GM19025 (cell line): ENCODE results near the gene DYNC1H1.

Experiments
- ATAC-seq: cut with Tn5 transposase; IDR thresholded peaks from one replicate; pipeline ENCODE4 v1.9.1; 2021; ENCODE audit warnings: mild to moderate bottlenecking, low read depth, moderate library complexity; ENCODE audit not compliant: unreplicated experiment

DYNC1H1 gene

GRCh38 chr14:101986953-101987352 is 22.6 kb downstream of the DYNC1H1 start:
- ATAC-seq: no peak

DNA sequence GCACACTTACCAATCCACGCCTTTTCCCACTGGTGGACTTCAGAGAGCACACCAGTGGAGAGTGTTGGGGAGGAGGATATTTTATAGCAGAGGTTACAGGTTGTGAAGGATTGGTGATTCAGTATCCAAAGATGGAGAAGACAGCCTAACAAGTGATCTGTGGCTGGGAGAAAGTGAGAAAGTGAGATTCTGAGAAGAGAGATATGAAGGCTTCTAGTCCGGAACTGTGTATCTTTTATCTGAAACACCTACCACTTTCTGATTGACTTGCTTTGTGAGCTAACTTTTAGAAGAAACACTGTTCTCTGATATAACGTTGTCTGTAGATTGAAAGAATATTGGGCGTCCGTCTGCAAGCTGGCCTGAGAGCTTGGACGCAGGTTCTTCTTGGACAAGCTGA is 24.0 kb downstream of the DYNC1H1 start:
- no peak for ATAC-seq

GRCh38 chr14:101991352-101991751 is 27.0 kb downstream of the DYNC1H1 start:
- ATAC-seq: no peak

DNA sequence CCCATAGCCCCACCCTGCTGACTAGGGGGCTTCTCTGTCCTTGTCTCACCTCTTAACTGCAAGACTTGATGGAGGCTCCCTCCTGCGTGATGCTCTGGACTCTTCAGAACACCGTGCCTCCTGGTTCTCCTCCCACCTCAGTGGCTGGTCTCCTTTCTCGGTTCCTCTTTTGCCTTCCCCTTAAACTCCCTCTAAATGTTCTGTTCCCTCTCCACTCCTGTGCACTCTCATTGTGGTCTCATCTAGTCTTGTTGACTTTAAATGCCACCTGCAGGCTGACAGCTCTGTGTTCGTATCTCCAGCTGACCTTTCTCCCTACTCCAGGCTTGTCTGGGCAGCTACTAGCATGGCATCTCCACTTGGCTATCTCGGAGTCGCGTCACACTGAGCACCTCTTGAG is 28.3 kb downstream of the DYNC1H1 start:
- peak; percentile 85 for ATAC-seq

DNA sequence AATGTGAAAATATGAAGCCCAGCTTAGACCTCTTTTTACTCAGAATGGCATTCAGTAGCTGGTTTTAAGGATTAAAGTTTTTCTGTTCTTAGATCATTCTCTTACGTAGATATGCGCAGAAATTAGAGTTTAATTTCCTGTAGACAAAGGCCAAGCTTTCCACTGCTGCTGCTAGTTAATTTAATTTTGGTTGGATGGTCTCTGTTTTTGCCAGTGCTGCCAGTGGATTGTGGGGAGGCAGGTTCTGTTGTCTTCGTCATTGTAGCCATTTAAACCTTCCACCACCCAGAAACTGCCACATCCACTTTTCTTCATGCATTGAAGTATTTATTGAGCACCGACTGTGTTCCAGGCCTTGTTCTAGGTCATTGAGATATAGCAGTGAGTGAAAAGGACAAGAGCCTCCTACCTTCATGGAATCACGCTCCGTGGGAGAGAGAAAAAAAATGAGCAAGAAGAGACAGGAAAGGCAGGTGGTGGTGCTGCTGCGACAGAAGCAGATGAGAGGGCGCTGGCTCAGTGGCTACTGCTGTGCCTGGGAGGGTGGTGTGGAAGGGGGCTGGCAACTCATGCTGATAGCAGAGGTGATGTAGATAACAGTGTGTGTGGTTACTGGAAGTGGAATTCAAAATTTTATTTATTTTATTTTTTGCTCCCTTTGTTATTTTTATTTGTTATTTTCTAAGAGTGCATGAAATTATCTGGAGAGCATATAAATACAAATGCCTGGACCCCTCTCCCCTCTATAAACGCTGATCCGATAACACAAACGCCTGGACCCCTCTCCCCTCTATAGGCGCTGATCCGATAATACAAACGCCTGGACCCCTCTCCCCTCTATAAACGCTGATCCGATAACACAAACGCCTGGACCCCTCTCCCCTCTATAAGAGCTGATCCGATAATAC is 33.3 kb downstream of the DYNC1H1 start:
- no peak for ATAC-seq

GRCh38 chr14:102000902-102001301 is 36.5 kb downstream of the DYNC1H1 start:
- no peak for ATAC-seq

- ATAC-seq: no peak
Observed at GRCh38 chr14:102005336-102005735, 41.0 kb downstream of the DYNC1H1 start.

DNA sequence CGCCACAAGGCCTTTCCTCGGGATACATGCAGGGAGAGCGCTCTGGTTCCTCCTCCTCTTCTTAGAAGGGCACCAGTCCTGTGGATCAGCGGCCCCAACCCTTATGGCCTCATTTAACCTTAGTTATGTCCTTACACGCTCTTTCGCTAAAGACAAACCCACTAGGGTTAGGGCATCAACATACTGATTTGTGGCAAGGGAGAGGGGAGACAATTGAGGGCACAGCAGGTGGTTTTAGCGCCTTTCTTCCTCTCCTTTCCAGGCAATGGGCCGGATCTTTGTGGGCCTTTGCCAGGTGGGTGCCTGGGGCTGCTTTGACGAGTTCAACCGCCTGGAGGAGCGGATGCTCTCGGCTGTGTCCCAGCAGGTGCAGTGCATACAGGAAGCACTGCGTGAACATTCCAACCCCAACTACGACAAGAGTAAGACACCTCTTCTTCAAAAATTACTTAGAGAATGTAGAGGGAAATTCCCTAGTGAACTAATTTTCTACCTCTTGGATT is 43.6 kb downstream of the DYNC1H1 start:
- ATAC-seq: no peak

DNA sequence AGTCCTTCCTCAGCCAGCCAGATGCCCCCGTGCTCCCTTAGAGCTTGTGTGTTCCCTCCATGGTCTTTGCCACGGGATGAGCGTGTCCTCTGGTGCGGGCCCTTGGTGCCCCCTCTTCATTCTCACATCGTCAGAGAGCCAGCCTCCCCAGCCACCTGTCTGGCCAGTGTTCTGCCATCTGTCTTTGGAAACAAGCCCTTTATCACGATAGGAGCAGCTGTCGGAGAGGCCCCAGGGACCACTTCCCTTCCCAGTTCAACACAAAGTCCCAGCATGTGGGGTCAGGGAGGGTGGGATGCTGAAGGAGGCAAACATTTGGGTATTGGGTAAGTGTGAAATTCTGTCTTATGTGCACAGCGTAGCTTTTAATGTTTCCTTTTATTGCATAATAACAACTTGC is 44.5 kb downstream of the DYNC1H1 start:
- no peak for ATAC-seq

DNA sequence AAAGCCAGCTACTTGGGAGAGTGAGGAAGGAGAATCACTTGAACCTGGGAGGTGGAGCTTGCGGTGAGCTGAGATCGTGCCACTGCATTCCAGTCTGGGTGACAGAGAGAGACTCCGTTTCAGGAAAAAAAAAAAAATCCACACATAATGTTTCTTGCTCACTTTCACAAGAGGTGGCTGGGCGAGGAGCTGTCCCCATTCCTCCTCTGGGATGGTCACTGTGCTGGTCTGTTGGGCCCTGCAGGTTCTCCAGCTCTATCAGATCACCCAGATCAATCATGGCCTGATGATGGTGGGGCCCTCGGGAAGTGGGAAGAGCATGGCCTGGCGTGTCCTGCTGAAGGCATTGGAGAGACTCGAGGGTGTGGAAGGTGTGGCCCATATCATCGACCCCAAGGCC is 47.3 kb downstream of the DYNC1H1 start:
- no peak for ATAC-seq

- no peak for ATAC-seq
Observed at GRCh38 chr14:102012336-102012735, 48.0 kb downstream of the DYNC1H1 start.

GRCh38 chr14:102013669-102014200 is 49.4 kb downstream of the DYNC1H1 start:
- ATAC-seq: no peak

GRCh38 chr14:102015045-102015685 is 50.8 kb downstream of the DYNC1H1 start:
- no peak for ATAC-seq

DNA sequence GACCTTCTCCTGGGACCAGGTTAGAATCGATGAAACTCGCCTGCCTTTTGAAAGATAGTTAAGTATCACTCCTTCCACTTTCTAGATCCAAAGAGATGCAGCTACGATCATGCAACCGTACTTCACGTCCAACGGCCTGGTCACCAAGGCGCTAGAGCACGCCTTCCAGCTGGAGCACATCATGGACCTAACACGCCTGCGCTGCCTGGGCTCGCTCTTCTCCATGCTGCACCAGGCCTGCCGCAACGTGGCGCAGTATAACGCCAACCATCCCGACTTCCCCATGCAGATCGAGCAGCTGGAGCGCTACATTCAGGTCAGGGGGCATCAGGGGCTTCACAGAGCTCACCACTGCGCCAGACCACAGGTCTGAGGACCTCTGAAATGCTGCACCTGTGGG is 51.4 kb downstream of the DYNC1H1 start:
- no peak for ATAC-seq

- ATAC-seq: no peak
Observed at GRCh38 chr14:102016420-102017090, 52.2 kb downstream of the DYNC1H1 start.

GRCh38 chr14:102018251-102018650 is 53.9 kb downstream of the DYNC1H1 start:
- ATAC-seq: no peak

- no peak for ATAC-seq
Observed at GRCh38 chr14:102019006-102019540, 54.7 kb downstream of the DYNC1H1 start.

- ATAC-seq: no peak
Observed at GRCh38 chr14:102020058-102020971, 55.9 kb downstream of the DYNC1H1 start.

GRCh38 chr14:102026934-102027333 is 62.6 kb downstream of the DYNC1H1 start:
- ATAC-seq: no peak

- no peak for ATAC-seq
Observed at GRCh38 chr14:102027951-102028350, 63.6 kb downstream of the DYNC1H1 start.
